ENCODE measurements around the gene PLD5.

GRCh38 chr1:242506724-242507123 is 17.8 kb downstream of the PLD5 start:
- TF ChIP-seq POLR2A (IDR thresholded peaks at IDR 0.05; ENCODE audit: low read depth, low read length), result no peak
- no peak for TF ChIP-seq POLR2AphosphoS5 (IDR thresholded peaks at IDR 0.05; ENCODE audit: low read depth, low read length)
- no peak for TF ChIP-seq TAF1 (IDR thresholded peaks at IDR 0.05; ENCODE audit: borderline replicate concordance, low read depth, low read length)
